Measurements from ENCODE around the gene ATP9B.

The ATP9B gene

GRCh38 chr18:79402977-79403722, 334.0 kb downstream of the ATP9B start:
- DNase-seq = peak; percentile 51

- no peak for DNase-seq
Observed at GRCh38 chr18:79403723-79404566, 334.8 kb downstream of the ATP9B start.

- DNase-seq = peak; percentile 64
Observed at GRCh38 chr18:79404567-79404910, 335.3 kb downstream of the ATP9B start.

GRCh38 chr18:79405019-79405780, 336.0 kb downstream of the ATP9B start:
- DNase-seq = peak; percentile 52

- peak; percentile 96 for DNase-seq
Observed at GRCh38 chr18:79405781-79406575, 336.8 kb downstream of the ATP9B start.

GRCh38 chr18:79406708-79407107, 337.5 kb downstream of the ATP9B start:
- DNase-seq = no peak

GRCh38 chr18:79409313-79409712, 340.1 kb downstream of the ATP9B start:
- no peak for DNase-seq

- no peak for DNase-seq
Observed at GRCh38 chr18:79410171-79410641, 341.0 kb downstream of the ATP9B start.

- no peak for DNase-seq
Observed at GRCh38 chr18:79410731-79411613, 341.8 kb downstream of the ATP9B start.

GRCh38 chr18:79411614-79412526, 342.7 kb downstream of the ATP9B start:
- no peak for DNase-seq

GRCh38 chr18:79413025-79413424, 343.8 kb downstream of the ATP9B start:
- DNase-seq = no peak

- no peak for DNase-seq
Observed at GRCh38 chr18:79413426-79413825, 344.2 kb downstream of the ATP9B start.

GRCh38 chr18:79413901-79414300, 344.7 kb downstream of the ATP9B start:
- DNase-seq = no peak

GRCh38 chr18:79416022-79416676, 347.0 kb downstream of the ATP9B start:
- no peak for DNase-seq

GRCh38 chr18:79416677-79417052, 347.5 kb downstream of the ATP9B start:
- DNase-seq = no peak

GRCh38 chr18:79418236-79418635, 349.0 kb downstream of the ATP9B start:
- DNase-seq = no peak

GRCh38 chr18:79418642-79419041, 349.4 kb downstream of the ATP9B start:
- no peak for DNase-seq

GRCh38 chr18:79420033-79420745, 351.0 kb downstream of the ATP9B start:
- DNase-seq = no peak

GRCh38 chr18:79421275-79421857, 352.2 kb downstream of the ATP9B start:
- no peak for DNase-seq
